Activated T-cell treated with anti-CD3 and anti-CD28 coated beads for 48 hours (primary cell): ENCODE measurements around the gene BACH2.
A peak's percentile ranks its signal among the peaks of the same experiment; 100 is the strongest.

Experiments
- DNase-seq: peaks from one replicate; pipeline ENCODE4 v3.0.0-alpha.2; 2020; ENCODE audit warnings: low read depth

The BACH2 gene

DNA sequence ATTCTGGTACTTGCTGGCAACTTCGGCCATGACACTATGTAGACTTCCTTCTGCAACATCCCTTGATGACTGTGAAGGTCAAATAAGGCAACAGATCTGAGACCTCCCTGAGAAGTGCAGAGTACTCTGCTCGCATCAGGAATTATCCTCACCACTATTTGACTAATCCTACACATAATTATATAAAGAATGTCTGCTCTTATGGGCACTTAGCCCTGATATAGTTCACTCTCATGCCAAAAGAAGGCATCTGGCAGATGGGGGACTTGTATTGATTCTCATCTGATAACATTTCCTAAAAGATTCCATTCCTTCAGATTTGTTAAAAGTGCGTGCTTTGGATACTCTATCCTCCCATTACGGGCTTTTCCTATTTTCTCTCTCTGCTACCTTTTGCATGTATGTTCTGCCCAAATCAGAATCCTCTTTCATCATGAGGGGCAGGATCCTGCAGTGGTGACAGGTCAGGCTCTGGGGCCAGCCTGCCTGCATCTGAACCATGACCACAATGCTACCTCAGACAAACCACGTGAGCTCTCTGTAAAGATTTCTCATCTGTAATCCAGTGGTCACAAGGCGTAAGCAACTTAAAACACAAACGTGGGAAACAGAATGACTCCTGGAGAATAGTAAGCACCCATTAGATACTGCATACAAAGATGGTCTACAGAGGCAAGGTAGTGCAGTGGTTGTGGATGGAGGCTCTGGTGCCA is 268.4 kb downstream of the BACH2 start:
- DNase-seq = no peak

- DNase-seq = no peak
These were observed 270.4 kb downstream of the BACH2 start for GRCh38 chr6:90026216-90026615.

DNA sequence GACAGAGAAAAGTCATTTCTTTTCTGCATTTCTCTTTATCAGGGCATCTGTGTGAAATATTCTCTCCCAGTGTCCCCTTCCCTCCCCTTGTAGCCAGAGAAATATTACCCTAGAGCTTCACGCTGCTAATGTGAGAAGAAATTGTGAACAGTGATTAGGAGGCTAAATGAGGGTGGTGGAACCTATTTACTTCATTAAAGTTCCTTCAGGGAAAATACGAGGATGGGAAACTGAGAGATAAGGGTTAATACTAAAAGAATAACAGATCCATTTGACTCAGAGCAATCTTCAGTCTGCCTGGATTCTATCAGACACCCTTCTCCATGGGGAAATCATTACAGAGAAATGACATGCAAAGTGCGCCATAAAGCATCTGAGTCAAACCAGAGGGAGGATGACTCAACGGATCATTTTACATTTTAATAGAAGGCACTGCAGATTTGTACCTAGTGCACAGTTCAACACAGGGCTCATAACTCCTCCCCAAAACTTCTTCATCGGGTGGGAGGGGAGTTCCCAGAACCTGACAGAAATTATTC is 271.1 kb downstream of the BACH2 start:
- no peak for DNase-seq

GRCh38 chr6:90024633-90025032 is 272.0 kb downstream of the BACH2 start:
- no peak for DNase-seq

- no peak for DNase-seq
These were observed 274.9 kb downstream of the BACH2 start for GRCh38 chr6:90021711-90022110.

DNA sequence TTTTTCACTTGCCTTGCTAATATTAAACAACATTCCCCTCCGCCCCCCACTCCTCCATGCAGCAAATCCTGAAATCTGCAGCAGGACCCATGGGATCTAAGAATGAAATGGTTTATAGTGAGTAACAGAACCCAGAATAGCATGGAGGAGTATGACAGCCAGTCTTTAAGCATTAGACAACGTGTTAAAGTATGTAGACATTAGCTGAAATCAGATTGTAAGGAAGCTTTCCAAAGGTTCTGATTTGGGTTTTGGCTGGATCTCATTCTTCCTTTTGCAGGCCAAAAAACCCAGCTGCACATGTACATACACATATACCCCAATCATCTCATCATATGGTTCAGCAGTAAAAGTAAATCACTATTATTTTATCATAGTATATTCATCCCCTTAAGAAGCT is 275.9 kb downstream of the BACH2 start:
- DNase-seq = no peak

GRCh38 chr6:90019216-90019615 is 277.4 kb downstream of the BACH2 start:
- no peak for DNase-seq

DNA sequence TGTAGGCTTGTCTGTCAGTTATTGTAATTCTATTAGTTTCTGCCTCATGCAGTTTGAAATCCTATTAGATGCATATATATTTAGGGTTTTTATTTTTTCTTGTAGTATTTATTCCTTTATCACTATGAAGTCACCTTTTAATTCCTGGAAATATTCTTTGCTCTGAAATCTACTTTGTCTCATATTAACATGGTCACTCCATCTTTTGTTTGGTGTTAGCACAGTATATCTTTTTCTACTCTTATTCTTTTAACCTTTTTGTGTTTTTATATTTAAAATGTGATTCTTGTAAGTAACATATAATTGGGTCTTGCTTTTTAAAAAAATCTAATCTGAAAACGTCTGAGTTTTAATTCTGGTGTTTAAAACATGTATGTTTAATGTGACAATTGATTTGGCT is 280.8 kb downstream of the BACH2 start:
- no peak for DNase-seq

DNA sequence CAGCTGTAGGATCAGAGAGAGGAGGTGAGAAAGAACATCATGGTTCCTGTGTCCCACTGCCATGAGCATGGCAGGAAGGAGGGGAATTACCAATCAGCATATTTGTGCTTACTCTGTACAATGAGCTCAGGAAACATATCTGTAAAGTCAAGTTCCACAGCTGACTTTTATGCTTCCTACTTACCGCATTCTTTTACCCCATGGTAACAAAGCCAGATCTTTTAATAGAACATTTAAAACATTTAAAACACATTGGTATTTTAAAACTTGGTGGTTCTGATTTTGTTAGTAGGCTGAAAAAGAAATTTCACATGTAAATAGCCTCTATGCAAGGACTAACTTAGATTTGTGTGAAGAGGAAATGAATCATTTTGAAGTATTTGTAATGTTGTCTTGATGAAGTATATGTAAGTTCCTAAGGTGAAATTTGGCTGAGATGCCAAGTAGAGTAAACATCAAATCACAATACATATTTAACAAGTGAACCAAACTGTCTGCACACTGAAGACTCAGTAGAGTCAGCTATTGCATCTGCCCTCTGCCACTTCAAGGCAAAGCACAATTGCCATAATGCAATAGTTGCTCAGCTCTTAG is 287.6 kb downstream of the BACH2 start:
- DNase-seq = no peak

DNA sequence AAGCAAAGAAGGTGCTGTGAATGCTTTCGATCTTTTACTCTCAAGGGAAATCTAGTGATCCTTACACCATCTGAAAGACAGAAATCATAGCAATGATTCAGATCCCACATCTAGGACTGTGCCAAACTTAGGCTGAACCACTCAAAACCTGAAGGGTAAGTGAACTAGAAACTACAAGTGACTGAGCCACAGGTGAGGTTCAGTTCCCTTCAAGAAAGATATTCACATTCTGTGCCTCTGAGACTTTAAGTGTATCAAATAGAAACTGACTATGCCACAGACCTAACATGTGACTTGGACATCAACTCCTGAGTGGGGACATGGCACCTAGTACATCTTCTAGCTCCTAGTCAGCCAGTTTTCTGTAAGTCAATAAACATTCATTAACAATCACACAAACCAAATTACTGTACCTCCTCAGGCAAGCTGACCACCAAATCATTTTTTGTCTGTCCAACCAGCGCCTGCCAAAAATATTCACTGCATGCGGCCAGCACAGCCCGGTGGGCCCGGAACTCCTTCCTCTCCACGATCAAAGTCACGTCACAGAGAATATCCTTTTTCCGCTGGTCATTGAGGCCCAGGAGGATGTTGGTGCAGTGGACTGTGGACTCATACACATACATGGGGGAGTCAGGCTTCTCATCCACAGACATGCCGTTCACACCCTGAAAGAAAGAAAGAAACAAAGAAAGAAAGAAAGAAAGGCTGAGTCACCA is 288.3 kb downstream of the BACH2 start:
- no peak for DNase-seq

GRCh38 chr6:90005048-90005827 is 291.4 kb downstream of the BACH2 start:
- no peak for DNase-seq

DNA sequence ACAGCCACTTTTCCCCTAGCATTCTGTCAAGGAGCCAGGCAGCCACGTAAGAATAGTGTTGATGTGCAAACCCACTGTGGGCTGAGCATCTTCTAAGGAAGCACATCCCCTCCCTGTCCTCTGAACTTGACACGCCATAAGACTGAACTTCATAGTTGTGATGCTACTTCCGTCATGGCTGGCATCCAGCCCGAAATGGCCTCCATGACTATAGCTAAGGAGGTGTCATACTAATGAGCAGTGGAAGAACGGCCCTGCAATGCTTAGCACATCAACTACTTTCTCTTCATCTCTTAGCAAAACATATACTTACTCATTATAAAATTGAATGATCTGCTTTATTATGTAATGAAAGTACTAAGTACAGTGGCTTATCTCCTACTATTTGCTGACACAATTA is 292.1 kb downstream of the BACH2 start:
- DNase-seq = no peak

GRCh38 chr6:90003941-90004340 is 292.7 kb downstream of the BACH2 start:
- no peak for DNase-seq

DNA sequence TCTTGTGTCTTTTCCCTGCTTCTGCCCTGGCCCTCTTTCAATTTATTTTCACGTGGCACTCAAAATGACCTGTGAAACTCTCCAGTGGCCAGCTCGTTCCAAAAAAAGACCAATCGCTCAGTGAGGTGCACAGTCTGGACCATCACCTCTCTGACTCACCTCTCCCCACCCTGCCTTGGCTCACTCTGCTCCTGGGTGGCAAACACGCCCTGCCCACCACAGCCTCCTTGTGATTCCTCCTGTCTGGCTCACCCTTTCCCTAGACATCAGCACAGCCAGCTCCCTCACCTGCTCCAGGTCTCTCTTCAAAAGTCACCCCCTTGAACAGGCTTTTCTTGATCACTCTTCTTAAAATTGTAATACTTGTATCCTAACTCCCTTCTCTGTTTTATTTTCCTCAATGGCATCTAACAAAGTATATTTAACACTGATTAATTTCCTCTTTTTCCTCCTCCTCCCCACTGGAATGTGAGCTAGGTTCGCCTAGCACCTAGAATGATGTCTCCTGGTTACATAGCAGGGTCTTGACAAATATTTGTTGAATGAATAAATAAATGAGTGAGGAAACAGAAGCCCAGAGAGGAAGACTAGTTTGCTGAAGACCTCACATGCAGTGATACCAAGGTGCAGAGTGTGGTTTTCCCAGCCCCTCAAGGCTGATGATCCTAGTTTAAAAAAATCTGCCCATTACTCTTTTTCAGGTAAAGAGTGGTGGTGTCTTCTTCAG is 293.4 kb downstream of the BACH2 start:
- no peak for DNase-seq

GRCh38 chr6:90000864-90001731 is 295.5 kb downstream of the BACH2 start:
- DNase-seq = peak; percentile 36

DNA sequence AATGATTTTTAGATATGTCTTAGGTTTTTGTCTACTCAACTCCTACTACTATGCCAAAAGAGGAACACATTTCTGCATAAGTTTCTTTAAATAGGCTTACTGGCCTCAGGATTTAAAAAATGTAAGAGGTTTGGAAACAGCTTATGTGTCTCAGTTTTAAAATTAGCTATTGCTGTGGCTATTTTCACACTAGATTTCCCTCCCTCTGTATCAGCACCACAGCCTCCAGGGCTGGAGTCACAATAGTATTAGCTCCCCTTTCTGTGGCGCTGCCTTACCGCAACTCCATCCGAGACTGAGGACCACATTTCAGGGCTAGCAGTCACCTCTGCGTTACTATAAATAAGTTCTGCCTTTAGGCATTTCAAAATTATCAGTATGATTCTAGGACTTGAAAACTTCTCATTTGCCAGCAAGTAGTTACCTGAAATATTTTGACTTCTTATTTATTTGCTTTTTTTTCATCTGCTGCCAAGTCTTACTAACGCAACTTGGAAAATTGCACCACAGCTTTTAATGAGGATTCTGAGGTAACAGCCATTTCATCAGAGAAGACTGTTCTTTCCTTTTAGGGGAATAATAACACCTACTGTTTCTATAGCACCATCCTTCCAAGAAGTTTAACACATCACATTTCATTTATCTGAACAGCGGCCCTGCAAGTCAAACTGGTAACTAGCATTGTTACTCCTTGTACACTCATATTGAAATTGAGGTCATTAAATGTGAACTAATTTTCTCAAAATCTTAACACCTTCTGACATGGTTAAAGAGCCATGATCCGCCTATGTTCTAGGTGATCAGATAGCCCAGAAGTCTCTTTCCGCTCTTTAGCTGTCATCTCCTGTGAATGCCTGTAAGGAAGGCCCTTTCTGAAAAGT is 296.5 kb downstream of the BACH2 start:
- no peak for DNase-seq

- DNase-seq = no peak
These were observed 297.5 kb downstream of the BACH2 start for GRCh38 chr6:89999154-89999553.

DNA sequence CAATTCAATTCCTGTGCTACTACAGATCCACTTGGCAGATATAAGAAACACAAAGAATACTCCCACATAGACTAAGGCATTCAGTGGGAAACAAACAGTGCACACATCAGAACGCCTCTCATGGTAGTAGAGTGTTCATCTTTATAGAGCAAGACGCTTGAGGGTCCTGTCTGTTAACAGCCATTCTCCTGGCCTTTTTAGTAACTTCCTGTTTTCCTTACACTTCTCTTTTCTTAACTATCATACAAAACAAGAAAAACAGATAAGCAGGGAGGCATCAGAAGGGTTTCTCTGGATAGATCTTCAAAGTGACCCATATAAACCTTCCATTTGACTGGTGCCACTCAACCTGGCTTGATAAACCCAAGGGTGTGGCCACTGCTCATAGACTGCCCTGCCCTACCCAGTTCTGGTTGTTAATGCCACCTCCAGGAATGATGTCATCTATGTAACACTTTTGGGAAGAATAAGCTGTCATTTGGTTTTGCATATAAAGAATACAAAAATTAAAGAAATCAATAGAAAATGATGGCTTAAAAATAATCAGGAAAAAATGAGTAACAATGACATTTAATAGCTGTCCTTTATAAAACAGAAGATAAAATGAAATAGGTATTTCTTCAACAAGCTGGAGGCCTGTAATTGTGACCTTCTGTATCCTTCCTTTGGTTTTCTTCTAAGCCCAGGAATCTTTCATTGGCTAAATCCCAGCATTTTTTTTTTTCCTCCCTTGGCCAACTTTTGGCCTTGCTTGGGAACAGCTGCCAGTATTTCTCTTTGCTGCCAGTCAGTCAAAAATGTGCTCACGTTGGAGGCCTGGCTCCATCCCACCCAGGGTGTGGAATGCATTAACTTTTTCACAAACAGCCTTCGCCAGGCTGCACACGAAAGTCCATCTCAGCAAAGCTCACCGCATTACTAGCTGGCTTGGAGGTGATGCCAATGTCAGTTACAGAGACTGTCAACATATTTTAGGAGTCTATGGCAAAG is 298.9 kb downstream of the BACH2 start:
- DNase-seq = no peak
